PFSK-1 (cell line): Measurements from ENCODE around the gene CCDC8.

Experiments used
- FOXP2 ChIP-seq: optimal IDR thresholded peaks from 2 replicates; pipeline ENCODE3; 2011; ENCODE audit warnings: borderline replicate concordance, control low read depth, inconsistent platforms; ENCODE audit not compliant: insufficient read depth; ENCODE audit errors: extremely low read length, extremely low read depth
- POLR2AphosphoS5 ChIP-seq: IDR thresholded peaks from 2 replicates; pipeline ENCODE4 v1.6.1; 2012; ENCODE audit warnings: low read depth, mild to moderate bottlenecking, control low read depth, low read length, moderate library complexity
- SIN3A ChIP-seq: IDR thresholded peaks from 2 replicates; pipeline ENCODE4 v1.6.1; 2012; ENCODE audit warnings: mild to moderate bottlenecking, low read length, moderate library complexity, borderline replicate concordance; ENCODE audit not compliant: insufficient read depth
- TAF1 ChIP-seq: IDR thresholded peaks from 2 replicates; pipeline ENCODE4 v1.6.1; 2012; ENCODE audit warnings: low read length, control low read depth, borderline replicate concordance; ENCODE audit not compliant: insufficient read depth
- TF ChIP-seq, protein P1 (sequence below), 2 experiments: IDR thresholded peaks; 2 replicates each; pipeline versions ENCODE4 v1.6.1 to v1.8.0; 2011 to 2012; ENCODE audit warnings: low read depth in 2 of 2, low read length in 2 of 2, control low read depth in 1 of 2, inconsistent platforms in 1 of 2, mild to moderate bottlenecking in 1 of 2, moderate library complexity in 1 of 2; ENCODE audit not compliant: insufficient read depth in 1 of 2

Gene CCDC8

DNA sequence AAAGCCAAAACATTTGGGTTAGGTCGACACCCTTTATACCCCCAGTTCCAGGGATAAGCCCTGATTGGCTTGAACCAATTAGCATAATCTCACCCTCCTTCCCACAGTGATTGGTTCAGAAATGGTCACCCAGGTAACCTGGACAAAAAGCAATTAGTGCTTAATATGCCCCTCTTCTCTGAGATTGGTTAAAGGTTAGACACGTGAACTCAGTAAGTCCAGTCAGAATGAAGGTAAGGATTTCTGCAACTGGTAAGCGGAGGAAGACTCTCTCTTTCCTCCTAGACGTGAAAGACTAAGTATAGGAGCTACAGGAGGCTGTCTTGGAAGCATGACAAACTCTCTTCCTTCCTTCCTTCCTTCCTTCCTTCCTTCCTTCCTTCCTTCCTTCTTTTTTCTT lies 16.6 kb upstream of the CCDC8 start:
- TF ChIP-seq, protein P1, sequence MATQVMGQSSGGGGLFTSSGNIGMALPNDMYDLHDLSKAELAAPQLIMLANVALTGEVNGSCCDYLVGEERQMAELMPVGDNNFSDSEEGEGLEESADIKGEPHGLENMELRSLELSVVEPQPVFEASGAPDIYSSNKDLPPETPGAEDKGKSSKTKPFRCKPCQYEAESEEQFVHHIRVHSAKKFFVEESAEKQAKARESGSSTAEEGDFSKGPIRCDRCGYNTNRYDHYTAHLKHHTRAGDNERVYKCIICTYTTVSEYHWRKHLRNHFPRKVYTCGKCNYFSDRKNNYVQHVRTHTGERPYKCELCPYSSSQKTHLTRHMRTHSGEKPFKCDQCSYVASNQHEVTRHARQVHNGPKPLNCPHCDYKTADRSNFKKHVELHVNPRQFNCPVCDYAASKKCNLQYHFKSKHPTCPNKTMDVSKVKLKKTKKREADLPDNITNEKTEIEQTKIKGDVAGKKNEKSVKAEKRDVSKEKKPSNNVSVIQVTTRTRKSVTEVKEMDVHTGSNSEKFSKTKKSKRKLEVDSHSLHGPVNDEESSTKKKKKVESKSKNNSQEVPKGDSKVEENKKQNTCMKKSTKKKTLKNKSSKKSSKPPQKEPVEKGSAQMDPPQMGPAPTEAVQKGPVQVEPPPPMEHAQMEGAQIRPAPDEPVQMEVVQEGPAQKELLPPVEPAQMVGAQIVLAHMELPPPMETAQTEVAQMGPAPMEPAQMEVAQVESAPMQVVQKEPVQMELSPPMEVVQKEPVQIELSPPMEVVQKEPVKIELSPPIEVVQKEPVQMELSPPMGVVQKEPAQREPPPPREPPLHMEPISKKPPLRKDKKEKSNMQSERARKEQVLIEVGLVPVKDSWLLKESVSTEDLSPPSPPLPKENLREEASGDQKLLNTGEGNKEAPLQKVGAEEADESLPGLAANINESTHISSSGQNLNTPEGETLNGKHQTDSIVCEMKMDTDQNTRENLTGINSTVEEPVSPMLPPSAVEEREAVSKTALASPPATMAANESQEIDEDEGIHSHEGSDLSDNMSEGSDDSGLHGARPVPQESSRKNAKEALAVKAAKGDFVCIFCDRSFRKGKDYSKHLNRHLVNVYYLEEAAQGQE (IDR thresholded peaks at IDR 0.05; ENCODE audit: insufficient read depth in 1 of 2, low read depth in 2 of 2, low read length in 2 of 2) = no peak
- no peak for TF ChIP-seq SIN3A
- no peak for TF ChIP-seq POLR2AphosphoS5
- no peak for TF ChIP-seq FOXP2
- TF ChIP-seq TAF1 = no peak

DNA sequence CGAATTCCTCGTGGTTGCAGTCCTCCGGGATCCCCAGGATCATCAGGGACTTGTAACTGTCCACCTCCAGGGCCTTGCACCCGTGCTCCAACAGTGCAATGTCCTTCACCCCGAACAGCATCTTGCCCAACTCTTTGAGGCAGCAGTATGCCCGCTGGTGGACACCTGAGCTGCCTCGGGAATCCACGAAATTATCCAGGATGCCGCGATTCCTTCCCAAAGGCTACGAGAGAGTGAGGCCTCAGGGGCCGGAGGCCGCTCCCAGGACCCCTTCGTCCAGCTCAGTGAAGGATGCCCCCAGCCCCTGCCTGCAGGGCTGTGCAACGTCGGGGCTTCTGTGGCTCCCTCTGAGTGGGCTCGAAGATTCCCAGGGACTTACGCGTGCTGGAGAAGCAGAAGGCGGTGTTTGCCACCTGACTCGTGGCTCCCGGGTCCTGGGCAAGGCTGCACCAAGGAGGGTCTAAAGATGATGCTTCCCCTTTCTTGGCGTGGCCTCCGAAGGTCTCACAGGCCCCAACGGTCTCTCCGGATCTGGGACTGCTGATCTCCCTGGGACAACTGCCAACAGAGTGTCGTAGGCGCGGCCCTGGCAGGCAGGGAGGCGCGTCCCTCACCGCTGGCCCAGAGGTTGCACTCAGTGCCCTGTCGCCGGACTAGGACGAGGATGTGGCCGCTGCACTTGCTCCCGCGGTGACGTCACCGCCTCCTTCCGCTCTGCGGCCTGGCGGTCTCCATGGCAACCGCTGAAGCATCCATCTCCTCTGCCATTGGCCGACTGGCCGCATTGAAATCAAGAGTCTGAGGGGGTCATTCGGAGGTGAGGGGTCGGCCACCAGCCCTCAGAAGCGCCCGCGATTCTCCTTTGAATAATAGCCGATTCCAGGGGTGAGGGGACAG lies 15.1 kb upstream of the CCDC8 start, which contains the start of gene PNMA8C:
TSS of gene PNMA8C (minus strand) at position 698 of the 897 bp plus-strand sequence. CDS start at position 121, 577 bp downstream.
- TF ChIP-seq TAF1 (no peak), FOXP2 (peak; percentile 75)
- TF ChIP-seq, protein P1 (IDR thresholded peaks at IDR 0.05; ENCODE audit: insufficient read depth in 1 of 2, low read depth in 2 of 2, low read length in 2 of 2) = no peak

DNA sequence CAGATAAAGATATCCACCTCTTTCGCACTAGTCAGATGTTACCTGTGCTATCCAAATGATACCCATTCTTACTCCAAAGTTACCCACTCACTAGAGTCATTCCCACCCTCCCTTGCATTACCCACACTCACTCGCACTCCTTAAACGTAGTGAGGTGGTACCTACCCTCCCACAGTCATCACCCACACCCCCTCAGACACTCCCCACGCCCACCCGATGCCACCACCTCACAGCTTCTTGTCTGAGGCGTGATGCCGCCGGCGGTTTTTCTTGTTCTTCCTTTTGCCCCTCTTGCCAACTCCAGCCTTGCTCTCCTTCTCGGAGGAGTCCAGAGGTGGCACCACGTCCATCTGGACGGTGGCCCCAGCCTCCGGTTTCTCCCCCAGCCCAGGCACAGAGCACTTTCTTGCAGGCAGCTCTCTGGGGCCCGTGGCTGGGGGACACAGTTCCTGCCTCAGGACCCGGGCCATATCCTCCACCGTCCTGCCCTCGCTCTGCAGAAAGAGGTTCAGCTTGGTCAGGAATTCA lies 14.2 kb upstream of the CCDC8 start:
- TF ChIP-seq TAF1 = no peak
- TF ChIP-seq POLR2AphosphoS5 = no peak
- no peak for TF ChIP-seq FOXP2
- TF ChIP-seq SIN3A = no peak
- TF ChIP-seq, protein P1 (IDR thresholded peaks at IDR 0.05; ENCODE audit: insufficient read depth in 1 of 2, low read depth in 2 of 2, low read length in 2 of 2) = no peak

DNA sequence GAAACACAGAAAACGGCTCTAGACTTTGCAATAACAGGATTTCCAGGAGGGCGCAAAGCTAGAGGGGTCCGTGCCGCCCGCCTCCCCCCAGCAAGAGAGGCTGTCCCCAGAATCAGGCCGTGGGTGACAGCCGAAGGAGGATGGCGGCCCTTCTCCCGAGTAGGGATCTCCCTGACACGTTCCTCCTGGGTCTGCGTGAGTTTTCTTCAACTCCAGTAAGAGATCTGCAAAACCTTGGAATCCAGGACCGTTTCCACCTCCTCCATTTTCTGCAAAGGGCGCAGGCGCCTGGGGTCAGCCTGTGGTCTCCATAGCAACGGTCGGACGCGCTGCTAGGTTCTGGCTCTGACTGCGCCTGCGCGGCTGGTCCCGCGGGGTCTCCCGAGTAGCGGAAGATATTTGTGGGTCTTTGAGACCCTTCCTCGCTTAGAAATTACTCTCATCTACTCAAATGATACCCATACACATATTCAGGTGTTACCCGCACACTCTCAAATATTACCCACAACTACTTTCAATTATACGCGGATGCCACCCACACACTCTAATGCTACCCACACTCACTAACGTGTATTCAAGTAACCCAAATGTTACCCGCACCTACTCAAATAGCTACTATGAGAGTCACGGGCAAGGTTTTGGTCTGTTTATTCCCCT lies 13.3 kb upstream of the CCDC8 start:
- TF ChIP-seq, protein P1 (IDR thresholded peaks at IDR 0.05; ENCODE audit: insufficient read depth in 1 of 2, low read depth in 2 of 2, low read length in 2 of 2) = no peak
- TF ChIP-seq SIN3A = no peak
- no peak for TF ChIP-seq POLR2AphosphoS5
- no peak for TF ChIP-seq TAF1
- TF ChIP-seq FOXP2 = no peak
